ENCODE data around the gene CATSPERD. TPM values are rescaled to one million over a fixed set of nuclear protein-coding genes. Genes with fewer than 3 reads are reported as not detected.

CATSPERD gene
- total RNA-seq, 1 experiment from 2014 or later: not detected

GRCh38 chr19:5800361-5801270 is 80.2 kb downstream of the CATSPERD start:
- Histone ChIP-seq H4K8ac (replicated peaks; ENCODE audit: insufficient read length, low read depth, low read length) (no peak overlapping the region), H3K27me3 (ENCODE audit: insufficient read depth, low read length) (no peaks in the 10 kb centered on the region; the same call in 1 of the 2 replicates), H4K5ac (ENCODE audit: insufficient read length, low read depth, low read length) (no peak overlapping the region), H3T11ph (ENCODE audit: low read length) (no peak overlapping the region), H3K56ac (ENCODE audit: insufficient read length, low read depth, low read length) (no peak overlapping the region), H3K9me3 (ENCODE audit: control insufficient read depth, low read depth, low read length) (no peaks in the 10 kb centered on the region), H2AK5ac (ENCODE audit: insufficient read length, low read length) (no peak overlapping the region), H3K79me2 (ENCODE audit: insufficient read depth, low read length) (no peaks in the 10 kb centered on the region), H3K4ac (ENCODE audit: low read depth, low read length) (no peak overlapping the region), H3K18ac (ENCODE audit: insufficient read length, low read depth, low read length) (no peak overlapping the region), H3K23me2 (ENCODE audit: insufficient read length, low read depth, low read length, poor library complexity, severe bottlenecking) (peaks cover 6% of the 10 kb centered on the region), H3K4me2 (ENCODE audit: insufficient read depth, insufficient read length, low read length) (no peak overlapping the region), H3K9ac (ENCODE audit: extremely low read depth, insufficient read length, low read length) (no peak overlapping the region), H3K27ac (ENCODE audit: insufficient read length, low read depth, low read length) (no peak overlapping the region), H4K20me1 (ENCODE audit: control insufficient read depth, insufficient read depth, insufficient read length) (no peaks in the 10 kb centered on the region), H3K79me1 (ENCODE audit: insufficient read depth, low read depth, low read length, poor library complexity, severe bottlenecking) (no peaks in the 10 kb centered on the region), H3K14ac (ENCODE audit: insufficient read depth, low read length) (no peak overlapping the region), H3K23ac (ENCODE audit: insufficient read length, low read depth, low read length) (no peak overlapping the region), H3K4me1 (ENCODE audit: insufficient read depth, low read length) (no peaks in the 10 kb centered on the region), H2BK120ac (ENCODE audit: low read depth, low read length, poor library complexity, severe bottlenecking) (no peak overlapping the region), H2BK12ac (ENCODE audit: insufficient read length, low read depth, low read length) (no peak overlapping the region), H2BK20ac (ENCODE audit: low read depth, low read length, poor library complexity, severe bottlenecking) (no peak overlapping the region), H2BK15ac (ENCODE audit: low read depth, low read length) (no peak overlapping the region), H2AFZ (ENCODE audit: low read length) (no peak overlapping the region), H4K91ac (ENCODE audit: insufficient read length, low read depth, low read length) (no peak overlapping the region), H2BK5ac (ENCODE audit: insufficient read length, low read length) (no peak overlapping the region)
- Mint-ChIP-seq H3K4me1 (peaks cover 6 to 18% of the 10 kb centered on the region in 2 experiments), H3K9me3 (peaks cover 0 to 4% of the 10 kb centered on the region in 2 experiments; a peak in 3 of 5 replicates), H3K27ac (no peak overlapping the region), H3K36me3 (ENCODE audit: insufficient read depth in 1 of 3, low read depth in 3 of 3) (peaks cover 0 to 4% (median 0%) of the 10 kb centered on the region in 3 experiments; a peak in 2 of 7 replicates), H3K27me3 (ENCODE audit: low read depth) (peaks cover 47% of the 10 kb centered on the region), H3K4me3 (no peak overlapping the region)
- no peak for TF ChIP-seq CTCF (conservative IDR thresholded peaks at IDR 0.05)
- no CpG with 5 or more reads among the region's 17 CpGs for WGBS (ENCODE audit: extremely low coverage, insufficient read length, low lambda C conversion rate)
- no peak for DNase-seq

All from H9 (cell line).